H9 (cell line): ENCODE data around the gene TACC2. TPM values are rescaled to one million over a fixed set of nuclear protein-coding genes. Genes with fewer than 3 reads are reported as not detected.

Experiments used
- DNase-seq: peaks from one replicate; pipeline ENCODE4 v3.0.0-alpha.2; 2017
- H2AFZ ChIP-seq: one replicate; pipeline ENCODE4 v1.6.1; 2013; ENCODE audit warnings: mild to moderate bottlenecking, low read length, control low read depth, moderate library complexity
- H2AK5ac ChIP-seq: 2 replicates; pipeline ENCODE4 v1.6.1; 2013; ENCODE audit warnings: low read length, control low read depth, mixed read lengths; ENCODE audit not compliant: insufficient read length
- H2BK120ac ChIP-seq: one replicate; pipeline ENCODE4 v1.6.1; 2013; ENCODE audit warnings: low read depth, mild to moderate bottlenecking, low read length, control low read depth, inconsistent platforms; ENCODE audit not compliant: poor library complexity, severe bottlenecking
- H2BK12ac ChIP-seq: 2 replicates; pipeline ENCODE4 v1.6.1; 2013; ENCODE audit warnings: low read length, control low read depth, mixed read lengths, low read depth; ENCODE audit not compliant: insufficient read length
- H2BK15ac ChIP-seq: 2 replicates; pipeline ENCODE4 v1.6.1; 2013; ENCODE audit warnings: low read depth, low read length, control low read depth
- H2BK20ac ChIP-seq: one replicate; pipeline ENCODE4 v1.6.1; 2013; ENCODE audit warnings: low read depth, mild to moderate bottlenecking, low read length, control low read depth, inconsistent platforms; ENCODE audit not compliant: poor library complexity, severe bottlenecking
- H2BK5ac ChIP-seq: 2 replicates; pipeline ENCODE4 v1.6.1; 2013; ENCODE audit warnings: low read length, control low read depth, mixed read lengths; ENCODE audit not compliant: insufficient read length
- H3K14ac ChIP-seq: 2 replicates; pipeline ENCODE4 v1.6.1; 2013; ENCODE audit warnings: low read length, control low read depth; ENCODE audit not compliant: insufficient read depth
- H3K18ac ChIP-seq: 2 replicates; pipeline ENCODE4 v1.6.1; 2013; ENCODE audit warnings: low read depth, mild to moderate bottlenecking, mixed read lengths, low read length, control low read depth; ENCODE audit not compliant: insufficient read length
- H3K23ac ChIP-seq: 2 replicates; pipeline ENCODE4 v1.6.1; 2013; ENCODE audit warnings: low read length, control low read depth, mixed read lengths, low read depth; ENCODE audit not compliant: insufficient read length
- H3K23me2 ChIP-seq: 2 replicates; pipeline ENCODE4 v1.6.1; 2013; ENCODE audit warnings: low read depth, mild to moderate bottlenecking, mixed read lengths, low read length, control low read depth; ENCODE audit not compliant: insufficient read length, poor library complexity, severe bottlenecking
- H3K27ac ChIP-seq: 2 replicates; pipeline ENCODE4 v1.5.1; 2013; ENCODE audit warnings: low read length, control low read depth, mixed read lengths, low read depth; ENCODE audit not compliant: insufficient read length
- H3K27me3 ChIP-seq: 2 replicates; pipeline ENCODE4 v1.6.1; 2013; ENCODE audit warnings: low read length, control low read depth, inconsistent platforms; ENCODE audit not compliant: insufficient read depth
- H3K4ac ChIP-seq: 2 replicates; pipeline ENCODE4 v1.6.1; 2013; ENCODE audit warnings: low read depth, mild to moderate bottlenecking, control low read depth, inconsistent platforms, low read length, moderate library complexity
- H3K4me1 ChIP-seq: 2 replicates; pipeline ENCODE4 v1.6.1; 2013; ENCODE audit warnings: low read length, control low read depth, inconsistent platforms; ENCODE audit not compliant: insufficient read depth
- H3K4me2 ChIP-seq: 2 replicates; pipeline ENCODE4 v1.6.1; 2013; ENCODE audit warnings: low read length, control low read depth, mixed read lengths; ENCODE audit not compliant: insufficient read length, insufficient read depth
- H3K56ac ChIP-seq: 2 replicates; pipeline ENCODE4 v1.6.1; 2013; ENCODE audit warnings: low read depth, mild to moderate bottlenecking, mixed read lengths, low read length, control low read depth; ENCODE audit not compliant: insufficient read length
- H3K79me1 ChIP-seq: 2 replicates; pipeline ENCODE4 v1.6.1; 2013; ENCODE audit warnings: low read depth, mild to moderate bottlenecking, moderate library complexity, low read length, control low read depth, inconsistent platforms; ENCODE audit not compliant: insufficient read depth, poor library complexity, severe bottlenecking
- H3K79me2 ChIP-seq: 2 replicates; pipeline ENCODE4 v1.6.1; 2013; ENCODE audit warnings: low read length, control low read depth, inconsistent platforms; ENCODE audit not compliant: insufficient read depth
- H3K9ac ChIP-seq: 2 replicates; pipeline ENCODE4 v1.6.1; 2013; ENCODE audit warnings: low read length, control low read depth, mixed read lengths; ENCODE audit not compliant: insufficient read length; ENCODE audit errors: extremely low read depth
- H3K9me3 ChIP-seq: one replicate; pipeline ENCODE4 v1.6.1; 2013; ENCODE audit warnings: low read depth, low read length, inconsistent platforms; ENCODE audit not compliant: control insufficient read depth
- H3T11ph ChIP-seq: one replicate; pipeline ENCODE4 v1.6.1; 2013; ENCODE audit warnings: mild to moderate bottlenecking, low read length, control low read depth, inconsistent platforms
- H4K20me1 ChIP-seq: one replicate; pipeline ENCODE4 v1.6.1; 2013; ENCODE audit not compliant: control insufficient read depth, insufficient read length, insufficient read depth
- H4K5ac ChIP-seq: 2 replicates; pipeline ENCODE4 v1.6.1; 2013; ENCODE audit warnings: low read depth, mild to moderate bottlenecking, mixed read lengths, low read length, control low read depth; ENCODE audit not compliant: insufficient read length
- H4K8ac ChIP-seq: replicated peaks from 2 replicates; pipeline ENCODE4 v1.6.1; 2013; ENCODE audit warnings: low read length, control low read depth, mixed read lengths, low read depth; ENCODE audit not compliant: insufficient read length
- H4K91ac ChIP-seq: 2 replicates; pipeline ENCODE4 v1.6.1; 2013; ENCODE audit warnings: low read depth, mild to moderate bottlenecking, moderate library complexity, mixed read lengths, low read length, control low read depth; ENCODE audit not compliant: insufficient read length
- H3K27ac Mint-ChIP-seq, 3 experiments: 2 replicates in 2 of 3; 3 replicates in 1 of 3; pipeline ENCODE4 v1.8.0; 2020 to 2021; ENCODE audit warnings: mixed read lengths in 3 of 3, mild to moderate bottlenecking in 1 of 3, moderate library complexity in 1 of 3
- H3K27me3 Mint-ChIP-seq: 2 replicates; pipeline ENCODE4 v1.8.0; 2021; ENCODE audit warnings: low read depth, mild to moderate bottlenecking, moderate library complexity, mixed read lengths
- H3K36me3 Mint-ChIP-seq, 3 experiments: 2 replicates in 2 of 3; 3 replicates in 1 of 3; pipeline ENCODE4 v1.8.0; 2020 to 2021; ENCODE audit warnings: low read depth in 3 of 3, mixed read lengths in 3 of 3; ENCODE audit not compliant: insufficient read depth in 1 of 3
- H3K4me1 Mint-ChIP-seq, 2 experiments: 2 replicates each; pipeline ENCODE4 v1.8.0; 2020; ENCODE audit warnings: mixed read lengths in 2 of 2
- H3K4me3 Mint-ChIP-seq, 2 experiments: 2 replicates in 1 of 2; 3 replicates in 1 of 2; pipeline ENCODE4 v1.8.0; 2020 to 2021; ENCODE audit warnings: mild to moderate bottlenecking in 2 of 2, mixed read lengths in 2 of 2, moderate library complexity in 1 of 2
- H3K9me3 Mint-ChIP-seq, 2 experiments: 2 replicates in 1 of 2; 3 replicates in 1 of 2; pipeline ENCODE4 v1.8.0; 2020; ENCODE audit warnings: mild to moderate bottlenecking in 2 of 2, mixed read lengths in 2 of 2, moderate library complexity in 1 of 2
- WGBS: extraction: QIAGEN DNeasy Blood & Tissue Kit; methylation state at CpG from one replicate; pipeline ENCODE4 v1.1.7; 2013; ENCODE audit warnings: missing lambda C conversion rate, low lambda C conversion rate, mixed read lengths; ENCODE audit not compliant: insufficient read length; ENCODE audit errors: extremely low coverage; 5-methylcytosine and 5-hydroxymethylcytosine counted together
- total RNA-seq: library from RNA; stranded (reverse); gene quantifications from 2 replicates; pipeline ENCODE4 v1.2.1, GENCODE V29; 2021
- TF ChIP-seq, protein P1 (sequence below): fragments of 200-600 bp; sonication (generic); conservative IDR thresholded peaks from 3 replicates; pipeline ENCODE4 v1.8.0; 2021; ENCODE audit warnings: antibody characterized with exemption, mild to moderate bottlenecking

Gene TACC2
- total RNA-seq, 1 experiment from 2014 or later: 58.1 TPM

- Histone ChIP-seq H4K5ac (no peak overlapping the region), H3K4me2 (no peak overlapping the region), H3K4ac (no peak overlapping the region), H3K79me1 (no peaks in the 10 kb centered on the region), H3K27ac (no peak overlapping the region), H3K9ac (no peak overlapping the region), H3K14ac (no peak overlapping the region), H2AK5ac (no peak overlapping the region), H3K23ac (no peak overlapping the region), H2BK5ac (no peak overlapping the region), H3K56ac (no peak overlapping the region), H3K18ac (no peak overlapping the region), H4K20me1 (no peaks in the 10 kb centered on the region), H3K9me3 (no peaks in the 10 kb centered on the region), H2BK12ac (no peak overlapping the region), H2AFZ (no peak overlapping the region), H4K91ac (no peak overlapping the region), H4K8ac (no peak overlapping the region), H2BK20ac (no peak overlapping the region), H2BK120ac (no peak overlapping the region), H2BK15ac (no peak overlapping the region), H3K23me2 (no peaks in the 10 kb centered on the region), H3T11ph (no peak overlapping the region), H3K79me2 (no peaks in the 10 kb centered on the region), H3K4me1 (no peaks in the 10 kb centered on the region), H3K27me3 (no peaks in the 10 kb centered on the region)
- peaks cover 6 to 7% of the 10 kb centered on the region in 2 experiments for H3K4me1 Mint-ChIP-seq
- no peaks in the 10 kb centered on the region for H3K9me3 Mint-ChIP-seq
- TF ChIP-seq, protein P1, sequence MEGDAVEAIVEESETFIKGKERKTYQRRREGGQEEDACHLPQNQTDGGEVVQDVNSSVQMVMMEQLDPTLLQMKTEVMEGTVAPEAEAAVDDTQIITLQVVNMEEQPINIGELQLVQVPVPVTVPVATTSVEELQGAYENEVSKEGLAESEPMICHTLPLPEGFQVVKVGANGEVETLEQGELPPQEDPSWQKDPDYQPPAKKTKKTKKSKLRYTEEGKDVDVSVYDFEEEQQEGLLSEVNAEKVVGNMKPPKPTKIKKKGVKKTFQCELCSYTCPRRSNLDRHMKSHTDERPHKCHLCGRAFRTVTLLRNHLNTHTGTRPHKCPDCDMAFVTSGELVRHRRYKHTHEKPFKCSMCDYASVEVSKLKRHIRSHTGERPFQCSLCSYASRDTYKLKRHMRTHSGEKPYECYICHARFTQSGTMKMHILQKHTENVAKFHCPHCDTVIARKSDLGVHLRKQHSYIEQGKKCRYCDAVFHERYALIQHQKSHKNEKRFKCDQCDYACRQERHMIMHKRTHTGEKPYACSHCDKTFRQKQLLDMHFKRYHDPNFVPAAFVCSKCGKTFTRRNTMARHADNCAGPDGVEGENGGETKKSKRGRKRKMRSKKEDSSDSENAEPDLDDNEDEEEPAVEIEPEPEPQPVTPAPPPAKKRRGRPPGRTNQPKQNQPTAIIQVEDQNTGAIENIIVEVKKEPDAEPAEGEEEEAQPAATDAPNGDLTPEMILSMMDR: no peak
- WGBS: no CpG with 5 or more reads among the region's 15 CpGs
- H3K27ac Mint-ChIP-seq: peak overlapping the region in 1 of 3 experiments; percentile 35; a peak in 1 of 7 replicates
- H3K4me3 Mint-ChIP-seq: no peak overlapping the region
- H3K36me3 Mint-ChIP-seq: no peaks in the 10 kb centered on the region
- no peaks in the 10 kb centered on the region; the same call in 1 of the 2 replicates for H3K27me3 Mint-ChIP-seq
- DNase-seq: no peak
Observed at GRCh38 chr10:122102146-122102868, 113.3 kb downstream of the TACC2 start.
